ENCODE measurements around the gene IFITM10. TPM values are rescaled to one million over a fixed set of nuclear protein-coding genes. Genes with fewer than 3 reads are reported as not detected.

Gene IFITM10
- total RNA-seq = 1 to 10 TPM; 2.3 to 8.1 TPM

DNA sequence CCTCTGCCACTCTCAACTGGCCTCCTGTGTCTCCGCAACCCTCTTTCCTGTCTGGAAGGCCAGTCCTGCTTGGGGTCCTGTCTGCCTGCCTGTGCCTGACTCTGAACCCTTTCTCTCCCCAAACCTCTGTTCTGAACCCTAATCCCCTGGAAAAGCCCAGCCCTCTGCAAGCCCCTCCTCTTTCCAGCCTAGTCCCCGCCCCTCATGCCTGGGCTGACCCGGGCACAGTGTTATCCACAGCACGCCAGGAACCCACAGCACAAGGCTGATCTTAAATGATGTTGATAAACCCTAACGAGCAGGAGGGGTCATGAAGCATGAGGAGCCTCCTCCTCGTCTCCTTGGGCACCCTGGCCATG is at the start of gene IFITM10:
Gene IFITM10 (minus strand): TSS at position 115 of the 359 bp plus-strand sequence. CDS start 153 bp downstream, outside the sequence.
- peaks cover 6% of the 10 kb centered on the region for H3K9me3 Mint-ChIP-seq
- peaks cover 4 to 12% of the 10 kb centered on the region in 2 donors for H3K27me3 Mint-ChIP-seq
- no peak for ATAC-seq
- H3K36me3 Mint-ChIP-seq = peaks cover 6% of the 10 kb centered on the region
- H3K27ac Mint-ChIP-seq = peak within 1 kb of the TSS; percentile 43 to 47
- H3K4me1 Mint-ChIP-seq (ENCODE audit: low read depth in 2 of 2) = peaks cover 29 to 43% of the 10 kb centered on the region in 2 donors
- peak within 1 kb of the TSS; percentile 71 for H3K4me3 Mint-ChIP-seq
- DNase-seq (ENCODE audit: low spot score) = no peak

DNA sequence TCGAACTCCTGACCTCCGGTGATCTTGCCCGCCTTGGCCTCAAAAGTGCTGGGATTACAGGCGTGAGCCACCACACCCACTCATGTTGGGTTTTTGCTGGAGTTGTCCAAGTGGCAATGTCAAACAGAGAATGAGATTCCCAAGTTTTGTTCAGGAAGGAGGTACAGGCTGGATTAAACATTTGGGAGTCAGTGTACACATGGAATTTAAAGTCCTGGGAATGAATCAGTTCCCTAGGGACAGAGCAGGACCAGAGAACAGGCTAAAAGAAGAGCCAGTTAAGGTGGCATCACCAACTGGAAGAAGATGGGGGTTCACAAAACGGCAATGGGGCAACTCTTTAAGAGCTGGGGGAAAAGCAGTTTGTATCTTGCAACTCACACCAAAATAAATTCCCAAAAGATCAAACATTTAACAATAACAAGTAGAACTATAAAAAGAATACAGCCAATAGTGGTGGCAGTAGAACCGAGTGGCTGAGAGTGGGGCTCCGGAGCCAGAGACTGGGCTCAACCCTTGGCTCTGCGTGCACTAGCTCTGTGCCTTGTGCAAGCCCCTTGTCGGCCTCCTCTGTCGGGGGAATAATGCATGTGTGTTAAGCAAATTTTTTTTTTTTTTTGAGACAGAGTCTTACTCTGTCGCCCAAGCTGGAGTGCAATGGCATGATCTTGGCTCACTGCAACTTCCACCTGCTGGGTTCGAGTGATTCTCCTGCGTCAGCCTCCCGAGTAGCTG is 47.2 kb upstream of the IFITM10 start:
- Mint-ChIP-seq H3K27ac (peak overlapping the region in 1 of 2 donors; percentile 87), H3K27me3 (peaks cover 7 to 8% of the 10 kb centered on the region in 2 donors), H3K36me3 (peaks cover 9% of the 10 kb centered on the region), H3K4me1 (ENCODE audit: low read depth in 2 of 2) (peaks cover 15 to 27% of the 10 kb centered on the region in 2 donors), H3K9me3 (no peaks in the 10 kb centered on the region), H3K4me3 (no peak overlapping the region)
- DNase-seq (ENCODE audit: low spot score) (no peak), ATAC-seq (no peak)

- peak in 1 of 2 donors; percentile 56 for ATAC-seq
- Mint-ChIP-seq H3K9me3 (no peaks in the 10 kb centered on the region), H3K27me3 (peaks cover 7 to 8% of the 10 kb centered on the region in 2 donors)
Observed at GRCh38 chr11:1796413-1797011, 46.1 kb upstream of the IFITM10 start.

DNA sequence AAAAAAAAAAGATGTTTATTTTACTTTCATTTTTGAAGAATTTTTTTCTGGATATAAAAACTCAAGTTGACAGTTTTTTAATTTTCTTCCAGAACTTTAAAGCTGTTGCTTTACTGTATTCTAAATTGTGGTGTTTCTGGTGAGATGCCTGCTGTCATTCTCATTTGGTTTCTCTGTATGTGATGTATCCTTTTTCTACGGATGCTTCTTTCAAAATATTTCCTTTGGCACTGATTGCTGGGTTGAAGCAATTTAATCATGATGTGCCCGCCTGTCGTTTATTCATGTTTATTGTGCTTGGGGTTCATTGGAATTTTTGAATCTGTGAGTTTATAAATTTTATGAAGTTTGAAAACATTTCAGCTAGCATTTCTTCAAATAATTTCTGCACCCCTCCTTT is 42.7 kb upstream of the IFITM10 start:
- H3K4me3 Mint-ChIP-seq = peak overlapping the region; percentile 90

More at GRCh38 chr11:1796413-1797011, 46.1 kb upstream of the IFITM10 start:
- H3K4me1 Mint-ChIP-seq (ENCODE audit: low read depth in 2 of 2) = peaks cover 22 to 36% of the 10 kb centered on the region in 2 donors
- H3K36me3 Mint-ChIP-seq = peaks cover 12% of the 10 kb centered on the region
- H3K27ac Mint-ChIP-seq = peak overlapping the region; percentile 87 to 97
- no peak overlapping the region for H3K4me3 Mint-ChIP-seq
- DNase-seq (ENCODE audit: low spot score) = no peak

GRCh38 chr11:1792461-1792860 is 42.1 kb upstream of the IFITM10 start:
- H3K27me3 Mint-ChIP-seq = peaks cover 4 to 7% of the 10 kb centered on the region in 2 donors
- peak overlapping the region; percentile 93 to 97 for H3K27ac Mint-ChIP-seq
- DNase-seq (ENCODE audit: low spot score) = peak; percentile 81
- H3K9me3 Mint-ChIP-seq = no peaks in the 10 kb centered on the region
- ATAC-seq = peak; percentile 87 to 95
- H3K4me3 Mint-ChIP-seq = peak overlapping the region; percentile 90
- peaks cover 12% of the 10 kb centered on the region for H3K36me3 Mint-ChIP-seq
- peaks cover 30 to 42% of the 10 kb centered on the region in 2 donors for H3K4me1 Mint-ChIP-seq (ENCODE audit: low read depth in 2 of 2)

More for the DNA sequence above, 42.7 kb upstream of the IFITM10 start:
- DNase-seq (ENCODE audit: low spot score) (no peak), ATAC-seq (no peak)
- H3K9me3 Mint-ChIP-seq = no peaks in the 10 kb centered on the region
- H3K4me1 Mint-ChIP-seq (ENCODE audit: low read depth in 2 of 2) = peaks cover 29 to 42% of the 10 kb centered on the region in 2 donors
- H3K27ac Mint-ChIP-seq = peak overlapping the region; percentile 93 to 97
- H3K27me3 Mint-ChIP-seq = peaks cover 4 to 7% of the 10 kb centered on the region in 2 donors
- peaks cover 12% of the 10 kb centered on the region for H3K36me3 Mint-ChIP-seq

DNA sequence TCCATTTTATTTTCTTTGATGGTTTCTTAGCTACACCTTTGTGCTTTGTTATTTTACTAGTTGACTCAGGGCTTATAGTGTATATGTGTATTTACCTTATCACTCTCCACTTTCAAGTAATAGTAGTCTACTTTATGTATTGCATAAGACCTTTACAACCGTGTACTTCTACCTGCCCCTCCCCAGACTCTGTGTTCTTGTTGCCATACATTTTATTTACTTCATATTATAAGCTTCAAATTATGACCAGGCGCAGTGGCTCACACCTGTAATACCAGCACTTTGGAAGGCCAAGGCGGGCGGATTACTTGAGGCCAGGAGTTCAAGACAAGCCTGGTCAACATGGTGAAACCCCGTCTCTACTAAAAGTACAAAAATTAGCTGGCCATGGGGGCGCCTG is 41.5 kb upstream of the IFITM10 start:
- Mint-ChIP-seq H3K27me3 (peaks cover 4 to 6% of the 10 kb centered on the region in 2 donors), H3K27ac (peak overlapping the region; percentile 93 to 97), H3K9me3 (no peaks in the 10 kb centered on the region), H3K4me1 (ENCODE audit: low read depth in 2 of 2) (peaks cover 31 to 42% of the 10 kb centered on the region in 2 donors), H3K4me3 (peak overlapping the region; percentile 90), H3K36me3 (peaks cover 12% of the 10 kb centered on the region)
- peak; percentile 3 to 52 for ATAC-seq
- DNase-seq (ENCODE audit: low spot score) = no peak

DNA sequence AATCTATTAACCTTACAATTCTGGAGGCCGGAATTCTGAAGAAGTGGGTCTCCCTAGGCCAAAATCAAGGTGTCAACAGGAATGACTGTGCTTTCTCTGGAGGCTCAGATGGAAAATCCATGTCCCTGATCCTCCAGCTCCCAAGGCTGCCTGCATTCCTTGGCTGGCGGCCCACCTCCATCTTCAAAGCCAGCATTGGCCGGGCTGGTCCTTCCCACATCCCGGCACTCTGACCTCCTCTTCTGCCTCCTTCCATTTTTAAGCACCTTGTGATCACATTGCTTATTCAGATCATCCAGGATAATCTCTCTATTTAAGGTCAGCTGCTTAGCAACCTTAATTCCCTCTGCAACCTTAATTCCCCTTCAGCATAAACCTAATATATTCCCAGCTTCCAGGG is 36.1 kb upstream of the IFITM10 start:
- Mint-ChIP-seq H3K27me3 (no peaks in the 10 kb centered on the region), H3K4me3 (no peak overlapping the region), H3K9me3 (no peaks in the 10 kb centered on the region)

GRCh38 chr11:1785749-1786413 is 35.5 kb upstream of the IFITM10 start:
- H3K27ac Mint-ChIP-seq = peak overlapping the region; percentile 27 to 82
- H3K36me3 Mint-ChIP-seq = no peaks in the 10 kb centered on the region
- H3K4me3 Mint-ChIP-seq = no peak overlapping the region
- H3K27me3 Mint-ChIP-seq = no peaks in the 10 kb centered on the region
- no peaks in the 10 kb centered on the region for H3K9me3 Mint-ChIP-seq
- no peak for DNase-seq (ENCODE audit: low spot score)
- ATAC-seq = no peak
- peaks cover 27 to 35% of the 10 kb centered on the region in 2 donors for H3K4me1 Mint-ChIP-seq (ENCODE audit: low read depth in 2 of 2)

More for the DNA sequence above, 36.1 kb upstream of the IFITM10 start:
- no peaks in the 10 kb centered on the region for H3K36me3 Mint-ChIP-seq
- H3K4me1 Mint-ChIP-seq (ENCODE audit: low read depth in 2 of 2) = peaks cover 22 to 32% of the 10 kb centered on the region in 2 donors
- no peak for DNase-seq (ENCODE audit: low spot score)
- H3K27ac Mint-ChIP-seq = peak overlapping the region; percentile 27 to 82
- ATAC-seq = no peak

- H3K4me3 Mint-ChIP-seq = no peak overlapping the region
- DNase-seq (ENCODE audit: low spot score) = no peak
- peak overlapping the region; percentile 21 to 82 for H3K27ac Mint-ChIP-seq
- no peak for ATAC-seq
- H3K9me3 Mint-ChIP-seq = no peaks in the 10 kb centered on the region
- H3K4me1 Mint-ChIP-seq (ENCODE audit: low read depth in 2 of 2) = peaks cover 30 to 40% of the 10 kb centered on the region in 2 donors
- H3K36me3 Mint-ChIP-seq = no peaks in the 10 kb centered on the region
- H3K27me3 Mint-ChIP-seq = no peaks in the 10 kb centered on the region
Observed at GRCh38 chr11:1784761-1785650, 34.6 kb upstream of the IFITM10 start.

DNA sequence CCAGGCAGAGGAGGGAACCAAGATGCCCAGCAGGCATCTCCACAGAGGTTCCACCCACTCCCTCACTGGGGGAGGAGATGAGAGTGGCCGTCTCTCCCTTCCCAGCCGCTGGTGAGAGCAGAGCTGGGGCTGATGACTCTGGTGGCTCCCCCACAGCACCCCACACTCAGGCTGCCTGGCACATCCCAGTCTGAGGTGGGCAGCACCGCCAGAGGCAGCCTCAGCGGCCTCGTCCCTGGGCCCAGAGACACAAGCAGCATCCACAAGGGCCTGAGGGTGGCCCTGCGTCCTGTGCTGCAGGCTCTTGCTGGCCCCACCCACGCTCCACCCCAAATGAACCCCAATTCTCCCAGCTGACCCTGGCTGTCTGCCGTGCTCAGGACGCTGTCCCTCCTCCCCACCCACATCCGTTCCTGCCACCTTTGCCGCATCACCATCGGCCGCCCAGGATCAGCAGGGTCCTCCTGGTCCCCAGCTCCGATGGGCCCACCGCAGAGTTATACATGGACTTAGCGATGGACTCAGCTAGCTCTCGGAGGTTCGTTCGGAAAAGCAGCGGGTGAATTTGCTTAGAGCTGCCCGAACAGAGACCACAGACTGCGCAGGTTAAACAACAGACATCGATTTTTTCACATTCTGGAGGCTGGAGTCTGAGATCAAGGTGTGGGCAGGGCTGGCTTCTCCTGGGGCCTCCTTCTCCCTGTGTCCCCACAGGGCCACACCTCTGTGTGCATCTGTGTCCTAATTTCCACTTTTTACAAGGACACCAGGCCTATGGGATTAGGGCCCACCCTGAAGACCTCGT is 33.5 kb upstream of the IFITM10 start:
- no peak for ATAC-seq
- peaks cover 35 to 49% of the 10 kb centered on the region in 2 donors for H3K4me1 Mint-ChIP-seq (ENCODE audit: low read depth in 2 of 2)
- H3K27me3 Mint-ChIP-seq = no peaks in the 10 kb centered on the region
- no peak overlapping the region for H3K4me3 Mint-ChIP-seq
- H3K27ac Mint-ChIP-seq = peak overlapping the region in 1 of 2 donors; percentile 55
- DNase-seq (ENCODE audit: low spot score) = no peak
- H3K36me3 Mint-ChIP-seq = no peaks in the 10 kb centered on the region
- no peaks in the 10 kb centered on the region for H3K9me3 Mint-ChIP-seq

GRCh38 chr11:1782831-1783724 is 32.7 kb upstream of the IFITM10 start:
- Mint-ChIP-seq H3K9me3 (no peaks in the 10 kb centered on the region), H3K36me3 (no peaks in the 10 kb centered on the region), H3K4me1 (ENCODE audit: low read depth in 2 of 2) (peaks cover 36 to 51% of the 10 kb centered on the region in 2 donors), H3K27ac (peak overlapping the region; percentile 55 to 79), H3K27me3 (no peaks in the 10 kb centered on the region), H3K4me3 (no peak overlapping the region)
- ATAC-seq = no peak
- no peak for DNase-seq (ENCODE audit: low spot score)

All from natural killer cell treated with Interleukin-12 subunit alpha and Interleukin-12 subunit beta and Interleukin-15 and Interleukin-18, amount 100 ng/mL, for 72 hours (primary cell).